Smooth muscle cell (in vitro differentiated cells): ENCODE results near the gene RNF43. TPM values are rescaled to one million over a fixed set of nuclear protein-coding genes. Genes with fewer than 3 reads are reported as not detected.

ENCODE experiments used
- DNase-seq: peaks from one replicate; lab custom pipeline; 2025; ENCODE audit not compliant: unreplicated experiment; lab: John Stamatoyannopoulos, UW
- H2AFZ ChIP-seq: fragments of 200-600 bp; sonication (generic); 2 replicates; pipeline ENCODE4 v1.6.0; 2016; ENCODE audit warnings: antibody characterized with exemption, low read depth, mild to moderate bottlenecking
- H3F3A ChIP-seq: fragments of 200-600 bp; sonication (generic); 2 replicates; pipeline ENCODE4 v1.6.0; 2017; ENCODE audit warnings: antibody characterized with exemption, low read depth
- H3K27ac ChIP-seq: fragments of 200-600 bp; sonication (generic); 2 replicates; pipeline ENCODE4 v1.5.1; 2016; ENCODE audit warnings: low read depth, mild to moderate bottlenecking
- H3K27me3 ChIP-seq: fragments of 200-600 bp; sonication (generic); 2 replicates; pipeline ENCODE4 v1.6.1; 2016; ENCODE audit warnings: low read depth, mild to moderate bottlenecking
- H3K36me3 ChIP-seq: fragments of 200-600 bp; sonication (generic); 2 replicates; pipeline ENCODE4 v1.5.1; 2016; ENCODE audit warnings: low read depth
- H3K4me1 ChIP-seq: fragments of 200-600 bp; sonication (generic); 2 replicates; pipeline ENCODE4 v1.5.1; 2016; ENCODE audit warnings: low read depth
- H3K4me2 ChIP-seq: fragments of 200-600 bp; sonication (generic); 2 replicates; pipeline ENCODE4 v1.6.0; 2016; ENCODE audit warnings: mild to moderate bottlenecking
- H3K4me3 ChIP-seq: fragments of 200-600 bp; sonication (generic); 2 replicates; pipeline ENCODE4 v1.5.1; 2016; ENCODE audit warnings: mild to moderate bottlenecking
- H3K79me2 ChIP-seq: fragments of 200-600 bp; sonication (generic); 2 replicates; pipeline ENCODE4 v1.6.0; 2016; ENCODE audit warnings: low read depth, mild to moderate bottlenecking
- H3K9ac ChIP-seq: fragments of 200-600 bp; sonication (generic); 2 replicates; pipeline ENCODE4 v1.6.0; 2016; ENCODE audit warnings: low read depth
- H3K9me3 ChIP-seq: fragments of 200-600 bp; sonication (generic); replicated peaks from 2 replicates; pipeline ENCODE4 v1.5.1; 2016; ENCODE audit warnings: low read depth
- H4K20me1 ChIP-seq: fragments of 200-600 bp; sonication (generic); 2 replicates; pipeline ENCODE4 v1.6.0; 2016; ENCODE audit warnings: low read depth
- WGBS: methylation state at CpG from one replicate; pipeline ENCODE4 v1.1.7; 2016; ENCODE audit warnings: low lambda C conversion rate; 5-methylcytosine and 5-hydroxymethylcytosine counted together
- polyA plus RNA-seq: library from polyadenylated mRNA; unstranded; fragments of >200 nt; fragmentation: Nextera tagmentation; extraction: Ambion mirVana; gene quantifications from 2 replicates; pipeline ENCODE4 v1.2.1, GENCODE V29; 2016
- total RNA-seq: library from RNA; depleted of rRNA; stranded (reverse); fragments of >200 nt; gene quantifications from 2 replicates; pipeline ENCODE4 v1.2.3, GENCODE V29; 2014
- TF ChIP-seq, protein P1 (sequence below): fragments of 200-600 bp; sonication (generic); IDR thresholded peaks from 2 replicates; pipeline ENCODE4 v1.5.1; 2017; ENCODE audit warnings: borderline replicate concordance, mild to moderate bottlenecking, antibody characterized with exemption; ENCODE audit not compliant: insufficient read depth, poor library complexity, severe bottlenecking

Gene RNF43
- total and polyA plus RNA-seq, 2 experiments from 2014 or later: 0.17 to 3.8 TPM

DNA sequence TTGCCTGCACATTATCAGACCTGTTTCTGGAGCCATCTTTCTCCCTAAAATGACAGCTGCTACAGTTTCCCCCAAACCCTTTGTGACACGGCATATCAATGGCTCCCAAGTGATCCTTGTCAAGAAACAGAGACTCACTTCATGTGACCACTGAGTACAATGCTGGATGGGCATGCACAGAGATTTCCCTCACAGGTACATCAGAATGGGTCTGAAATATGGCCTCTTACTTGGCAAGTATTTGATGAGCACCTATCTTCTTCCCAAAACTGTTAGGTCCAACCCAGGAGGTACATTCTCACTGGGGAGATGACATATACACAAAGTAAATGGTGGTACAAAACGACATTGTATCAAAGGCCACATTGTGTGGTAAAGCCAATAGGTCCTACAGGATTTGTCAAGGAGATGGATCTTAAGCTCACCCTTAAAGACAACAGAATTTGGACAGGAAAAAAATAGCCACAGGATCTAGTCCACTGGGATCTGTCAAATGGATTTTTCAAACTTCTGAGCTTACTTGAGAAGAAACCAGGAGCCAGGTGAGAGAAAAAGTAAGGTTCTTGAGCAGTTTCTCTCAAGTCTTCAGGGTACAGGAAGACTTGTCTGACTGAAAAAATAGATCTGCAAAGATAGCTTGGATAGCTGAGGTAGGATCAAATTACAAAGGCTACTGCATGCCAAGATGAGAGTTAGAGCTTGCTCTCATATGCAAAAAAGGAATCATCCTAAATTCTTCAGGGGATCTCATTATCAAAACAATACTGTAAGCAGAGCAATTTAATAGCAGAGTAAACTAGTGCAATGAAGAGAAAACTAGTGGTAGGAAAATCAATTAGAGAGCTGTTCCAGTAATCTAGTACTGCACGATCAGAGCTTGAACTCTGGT lies 28.8 kb downstream of the RNF43 start:
- Histone ChIP-seq H3K4me2 (no peak overlapping the region), H3K9ac (no peak overlapping the region), H3K79me2 (no peaks in the 10 kb centered on the region), H3K4me3 (no peak overlapping the region), H4K20me1 (no peaks in the 10 kb centered on the region), H3K9me3 (no peaks in the 10 kb centered on the region), H3K27me3 (no peaks in the 10 kb centered on the region), H3K4me1 (peaks cover 12% of the 10 kb centered on the region), H3F3A (no peaks in the 10 kb centered on the region), H2AFZ (no peak overlapping the region), H3K27ac (no peak overlapping the region), H3K36me3 (no peaks in the 10 kb centered on the region)
- WGBS: 72% methylated on average over 3 of the region's 3 CpGs
- TF ChIP-seq, protein P1, sequence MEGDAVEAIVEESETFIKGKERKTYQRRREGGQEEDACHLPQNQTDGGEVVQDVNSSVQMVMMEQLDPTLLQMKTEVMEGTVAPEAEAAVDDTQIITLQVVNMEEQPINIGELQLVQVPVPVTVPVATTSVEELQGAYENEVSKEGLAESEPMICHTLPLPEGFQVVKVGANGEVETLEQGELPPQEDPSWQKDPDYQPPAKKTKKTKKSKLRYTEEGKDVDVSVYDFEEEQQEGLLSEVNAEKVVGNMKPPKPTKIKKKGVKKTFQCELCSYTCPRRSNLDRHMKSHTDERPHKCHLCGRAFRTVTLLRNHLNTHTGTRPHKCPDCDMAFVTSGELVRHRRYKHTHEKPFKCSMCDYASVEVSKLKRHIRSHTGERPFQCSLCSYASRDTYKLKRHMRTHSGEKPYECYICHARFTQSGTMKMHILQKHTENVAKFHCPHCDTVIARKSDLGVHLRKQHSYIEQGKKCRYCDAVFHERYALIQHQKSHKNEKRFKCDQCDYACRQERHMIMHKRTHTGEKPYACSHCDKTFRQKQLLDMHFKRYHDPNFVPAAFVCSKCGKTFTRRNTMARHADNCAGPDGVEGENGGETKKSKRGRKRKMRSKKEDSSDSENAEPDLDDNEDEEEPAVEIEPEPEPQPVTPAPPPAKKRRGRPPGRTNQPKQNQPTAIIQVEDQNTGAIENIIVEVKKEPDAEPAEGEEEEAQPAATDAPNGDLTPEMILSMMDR: no peak
- no peak for DNase-seq

DNA sequence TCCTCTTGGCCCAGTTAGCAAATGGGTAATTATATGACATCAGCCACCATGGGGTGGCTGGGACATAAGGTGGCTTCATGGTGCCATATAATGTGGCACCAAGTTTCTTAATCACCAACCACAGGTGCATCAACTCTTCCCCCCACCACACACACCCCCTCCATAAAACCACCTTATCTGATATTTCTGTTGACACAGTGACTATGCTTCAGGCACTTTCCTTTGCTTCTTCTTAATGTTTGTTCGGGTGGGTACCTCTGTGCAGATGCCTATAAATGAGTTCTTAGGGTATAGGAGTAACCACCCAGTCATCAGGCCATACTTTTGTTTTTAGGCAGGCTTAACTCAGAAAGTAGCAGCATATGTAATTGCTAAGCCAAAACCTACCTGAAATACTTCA lies 29.5 kb downstream of the RNF43 start:
- H3K27ac ChIP-seq: no peak overlapping the region
- H3K9me3 ChIP-seq: no peaks in the 10 kb centered on the region
- WGBS: 53% methylated on average over 1 of the region's 1 CpG
- DNase-seq: no peak
- H3F3A ChIP-seq: no peaks in the 10 kb centered on the region
- no peaks in the 10 kb centered on the region for H3K36me3 ChIP-seq
- H4K20me1 ChIP-seq: no peaks in the 10 kb centered on the region
- no peak overlapping the region for H3K4me3 ChIP-seq
- no peaks in the 10 kb centered on the region for H3K27me3 ChIP-seq
- H3K79me2 ChIP-seq: no peaks in the 10 kb centered on the region
- TF ChIP-seq, protein P1: no peak
- no peak overlapping the region for H3K4me2 ChIP-seq
- H2AFZ ChIP-seq: no peak overlapping the region
- H3K4me1 ChIP-seq: peaks cover 12% of the 10 kb centered on the region
- H3K9ac ChIP-seq: no peak overlapping the region

DNA sequence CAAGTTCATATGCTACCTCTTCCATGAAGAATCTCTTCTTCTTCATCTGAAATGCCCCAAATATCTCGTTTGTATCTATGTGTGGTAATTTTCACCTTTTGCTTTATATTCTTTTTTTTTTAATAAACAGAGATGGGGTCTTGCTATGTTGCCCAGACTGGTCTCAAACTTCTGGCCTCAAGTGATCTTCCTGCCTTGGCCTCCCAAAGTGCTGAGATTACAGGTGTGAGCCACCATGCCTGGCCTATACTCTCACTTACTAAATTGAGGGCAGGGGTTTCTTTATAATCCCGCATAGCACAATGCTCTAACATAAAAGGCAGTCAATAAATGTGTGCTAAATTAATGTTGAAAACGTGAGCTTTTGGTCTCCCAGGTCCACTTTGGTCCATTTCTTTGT lies 30.6 kb downstream of the RNF43 start:
- WGBS: 80% methylated on average over 3 of the region's 3 CpGs

More for the DNA sequence above, 30.6 kb downstream of the RNF43 start:
- Histone ChIP-seq H3K36me3 (no peaks in the 10 kb centered on the region), H4K20me1 (no peaks in the 10 kb centered on the region), H3K4me2 (no peak overlapping the region), H3K27me3 (no peaks in the 10 kb centered on the region), H3F3A (no peaks in the 10 kb centered on the region), H2AFZ (no peak overlapping the region), H3K9ac (no peak overlapping the region), H3K4me1 (peaks cover 12% of the 10 kb centered on the region), H3K4me3 (no peak overlapping the region), H3K79me2 (no peaks in the 10 kb centered on the region), H3K27ac (no peak overlapping the region), H3K9me3 (no peaks in the 10 kb centered on the region)
- TF ChIP-seq, protein P1: no peak
- DNase-seq: no peak
